Pancreas (tissue), 10 donors: Measurements from ENCODE around the gene BTBD8. TPM values are rescaled to one million over a fixed set of nuclear protein-coding genes. Genes with fewer than 3 reads are reported as not detected.

ENCODE experiments used
- ATAC-seq, 4 donors: fragments of 200-7000 bp; cut with Tn5 transposase; one replicate each; pipeline versions ENCODE4 v1.8.0 to v1.9.1; 2020; ENCODE audit warnings: mild to moderate bottlenecking in 4 of 4, moderate library complexity in 4 of 4
- DNase-seq, 6 donors: peaks; one replicate each; pipeline ENCODE4 v3.0.0-alpha.2; 2020
- FAIRE-seq: peaks from 2 replicates; lab custom pipeline; 2012; peaks lifted over from hg19 to GRCh38; lab: Jason Lieb, UNC
- H3K27ac ChIP-seq, 4 donors: fragments of 200-600 bp; sonication (generic); 1 replicate in 3 of 4; 2 replicates in 1 of 4; pipeline versions ENCODE4 v1.5.0 to v1.8.0; 2020
- H3K27me3 ChIP-seq, 4 donors: fragments of 200-600 bp; one replicate each; pipeline ENCODE4 v1.8.0; 2021
- H3K36me3 ChIP-seq, 3 donors: fragments of 200-600 bp; sonication (generic) in 1 of 3; one replicate each; pipeline versions ENCODE4 v1.5.0 to v1.8.0; 2020 to 2021
- H3K4me1 ChIP-seq, 3 donors: fragments of 200-600 bp; one replicate each; pipeline ENCODE4 v1.8.0; 2021
- H3K4me3 ChIP-seq, 4 donors: fragments of 200-600 bp; sonication (generic) in 2 of 4; one replicate each; pipeline versions ENCODE4 v1.5.0 to v1.8.0; 2020 to 2021
- H3K9me3 ChIP-seq, 4 donors: fragments of 200-600 bp; one replicate each; pipeline ENCODE4 v1.8.0; 2021
- WGBS, 2 donors: extraction: QIAGEN DNeasy Blood & Tissue Kit; methylation state at CpG; one replicate each; pipeline ENCODE4 v1.1.7; 2013; 5-methylcytosine and 5-hydroxymethylcytosine counted together
- intact Hi-C, 3 donors: fragments of 100-400 bp; cut with DNase I; formaldehyde crosslinking; loops; one replicate each; pipeline versions ENCODE4 v1.11.1 to v1.14.2; 2022
- polyA plus RNA-seq, 2 donors: library from polyadenylated mRNA; stranded (reverse); fragments of 200-250 nt; gene quantifications; one replicate each; pipeline ENCODE4 v1.2.3, GENCODE V29; 2013
- total RNA-seq, 6 donors: library from RNA; stranded (reverse); fragmentation: NEBNext Ultra II Directional in 4 of 6; extraction: Animal tissue kit (Norgen Biotek cat#: 25700) in 4 of 6; gene quantifications; one replicate each; pipeline versions ENCODE4 v1.2.1 to v1.2.4, GENCODE V29; 2021 to 2023
- TF ChIP-seq, protein P1 (sequence below), 4 donors: fragments of 200-600 bp; sonication (generic) in 3 of 4; IDR thresholded peaks; one replicate each; pipeline versions ENCODE4 v1.5.0 to v1.8.0; 2021; ENCODE audit warnings: antibody characterized with exemption in 4 of 4
- donor health status: healthy with polysubstance abuse.
- donor health status: DM: no; HTN: no; CAD: no; lungs with moderate emphysema.
- donor health status: DM: no; HTN: no; CAD: no.
- donor health status: control.
- donor health status: control.
- donor health status: Bipolar disorder and iron deficiency.
- donor health status: DM: yes; HTN: yes; CAD: no.
- donor health status: DM: no; HTN: no; CAD: no.
- donor health status: DM: no; HTN: no; CAD: no.
- donor health status: DM: yes; HTN: yes; CAD: no.

Gene BTBD8
- total and polyA plus RNA-seq, 8 donors = 1.1 to 7.1 (median 2.9) TPM

DNA sequence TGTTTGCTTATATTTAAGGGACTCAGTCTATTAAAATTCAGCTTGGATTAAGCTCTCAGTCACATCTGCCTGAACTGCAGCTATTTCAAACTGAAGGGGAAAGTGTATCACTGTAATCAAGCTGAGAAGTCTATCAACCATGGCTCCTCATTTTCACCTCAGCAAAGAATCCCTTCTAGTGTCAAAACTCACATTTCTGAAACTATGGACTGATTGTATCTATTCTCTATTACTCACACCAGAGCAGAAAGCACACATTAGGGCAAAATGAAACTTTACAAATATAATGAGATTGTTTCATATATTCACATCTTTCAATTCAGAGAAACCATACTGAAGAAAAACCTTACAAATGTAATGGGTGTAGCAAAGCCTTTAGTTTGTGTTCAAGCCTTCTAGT lies 123.0 kb downstream of the BTBD8 start:
- Histone ChIP-seq H3K4me1 (no peaks in the 10 kb centered on the region), H3K27me3 (no peaks in the 10 kb centered on the region), H3K4me3 (no peak overlapping the region), H3K36me3 (no peaks in the 10 kb centered on the region), H3K27ac (no peak overlapping the region), H3K9me3 (no peaks in the 10 kb centered on the region)
- intact Hi-C loops = no loop called here
- no peak for DNase-seq
- FAIRE-seq = no peak
- no peak for ATAC-seq
- TF ChIP-seq, protein P1, sequence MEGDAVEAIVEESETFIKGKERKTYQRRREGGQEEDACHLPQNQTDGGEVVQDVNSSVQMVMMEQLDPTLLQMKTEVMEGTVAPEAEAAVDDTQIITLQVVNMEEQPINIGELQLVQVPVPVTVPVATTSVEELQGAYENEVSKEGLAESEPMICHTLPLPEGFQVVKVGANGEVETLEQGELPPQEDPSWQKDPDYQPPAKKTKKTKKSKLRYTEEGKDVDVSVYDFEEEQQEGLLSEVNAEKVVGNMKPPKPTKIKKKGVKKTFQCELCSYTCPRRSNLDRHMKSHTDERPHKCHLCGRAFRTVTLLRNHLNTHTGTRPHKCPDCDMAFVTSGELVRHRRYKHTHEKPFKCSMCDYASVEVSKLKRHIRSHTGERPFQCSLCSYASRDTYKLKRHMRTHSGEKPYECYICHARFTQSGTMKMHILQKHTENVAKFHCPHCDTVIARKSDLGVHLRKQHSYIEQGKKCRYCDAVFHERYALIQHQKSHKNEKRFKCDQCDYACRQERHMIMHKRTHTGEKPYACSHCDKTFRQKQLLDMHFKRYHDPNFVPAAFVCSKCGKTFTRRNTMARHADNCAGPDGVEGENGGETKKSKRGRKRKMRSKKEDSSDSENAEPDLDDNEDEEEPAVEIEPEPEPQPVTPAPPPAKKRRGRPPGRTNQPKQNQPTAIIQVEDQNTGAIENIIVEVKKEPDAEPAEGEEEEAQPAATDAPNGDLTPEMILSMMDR (IDR thresholded peaks at IDR 0.05) = no peak

DNA sequence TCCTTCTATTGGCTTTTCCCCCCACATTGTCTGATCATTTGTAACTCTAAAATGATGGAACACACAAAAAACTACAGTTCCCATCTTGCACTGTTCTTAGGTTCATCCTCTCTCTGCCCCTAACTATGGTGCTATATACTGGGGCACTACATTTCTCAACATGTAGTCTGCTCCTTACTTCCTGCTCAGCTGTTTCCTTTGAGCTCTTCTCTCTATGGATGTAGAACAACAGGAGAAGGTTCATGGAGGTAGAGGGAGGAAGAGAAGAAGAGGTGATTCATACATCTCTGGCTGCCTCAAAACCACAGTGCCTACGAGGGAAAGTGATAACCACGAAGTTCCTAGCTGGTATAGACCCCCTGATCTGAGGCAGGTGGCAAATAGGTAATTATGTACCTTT lies 130.6 kb downstream of the BTBD8 start:
- Histone ChIP-seq H3K9me3 (no peaks in the 10 kb centered on the region), H3K36me3 (no peaks in the 10 kb centered on the region), H3K27me3 (no peaks in the 10 kb centered on the region), H3K4me3 (no peak overlapping the region), H3K4me1 (no peaks in the 10 kb centered on the region), H3K27ac (no peak overlapping the region)
- WGBS, 2 donors = 47 to 55% methylated on average over 2 of the region's 2 CpGs
- TF ChIP-seq, protein P1 (IDR thresholded peaks at IDR 0.05) = no peak
- no peak for FAIRE-seq
- no peak for DNase-seq
- intact Hi-C loops = no loop called here
- no peak for ATAC-seq

DNA sequence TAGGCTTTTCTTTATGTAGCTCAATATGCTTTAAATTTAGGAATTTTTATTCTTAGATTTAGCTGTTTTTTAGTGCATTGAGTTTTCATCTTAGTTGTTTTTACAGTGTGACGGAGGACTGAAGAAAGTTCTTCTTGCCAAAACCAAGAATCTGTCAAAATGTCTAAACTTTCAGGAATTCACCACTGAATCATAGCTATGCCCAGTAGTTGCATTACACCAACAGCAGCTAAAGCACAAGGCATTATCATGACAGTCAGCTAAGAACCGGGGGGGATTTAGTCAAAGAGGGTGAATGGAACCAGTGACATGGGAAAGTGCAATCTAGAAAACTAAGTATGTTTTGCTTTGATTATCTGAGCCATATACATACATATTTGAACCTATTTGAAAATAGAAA lies 131.0 kb downstream of the BTBD8 start:
- TF ChIP-seq, protein P1 (IDR thresholded peaks at IDR 0.05) = no peak
- Histone ChIP-seq H3K36me3 (no peaks in the 10 kb centered on the region), H3K27me3 (no peaks in the 10 kb centered on the region), H3K4me3 (no peak overlapping the region), H3K9me3 (no peaks in the 10 kb centered on the region), H3K4me1 (no peaks in the 10 kb centered on the region), H3K27ac (no peak overlapping the region)
- no peak for DNase-seq
- intact Hi-C loops = no loop called here
- no peak for ATAC-seq
- FAIRE-seq = no peak
- 91 to 94% methylated on average over 2 of the region's 2 CpGs for WGBS, 2 donors

DNA sequence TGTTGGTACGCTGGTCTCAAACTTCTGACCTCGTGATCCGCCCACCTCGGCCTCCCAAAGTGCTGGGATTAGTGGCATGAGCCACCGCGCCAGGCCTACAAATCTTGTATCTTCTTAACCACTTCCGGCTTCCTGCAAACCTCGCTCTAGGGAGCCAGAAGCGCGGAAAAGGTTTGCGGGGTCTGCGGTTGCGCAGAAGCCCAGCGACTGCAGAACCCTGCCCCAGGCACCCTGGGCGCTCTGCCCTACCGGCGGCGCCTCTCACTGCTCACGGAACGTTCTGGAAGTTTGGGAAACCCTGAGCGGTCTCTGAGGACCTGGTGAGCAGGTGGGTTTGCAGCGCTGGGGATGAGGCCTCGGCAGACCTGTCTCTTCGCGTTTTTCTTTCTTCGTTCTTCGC lies 137.6 kb downstream of the BTBD8 start, which contains the start of gene C1orf146:
Gene C1orf146 (plus strand): TSS at position 195 of the 400 bp plus-strand sequence. CDS start 13,506 bp downstream, outside the sequence.
- no peaks in the 10 kb centered on the region for H3K36me3 ChIP-seq
- DNase-seq (no peak), FAIRE-seq (no peak), ATAC-seq (no peak)
- H3K4me3 ChIP-seq = no peak within 1 kb of the TSS
- H3K9me3 ChIP-seq = no peaks in the 10 kb centered on the region
- TF ChIP-seq, protein P1 (IDR thresholded peaks at IDR 0.05) = no peak
- H3K27ac ChIP-seq = no peak within 1 kb of the TSS
- no peaks in the 10 kb centered on the region for H3K4me1 ChIP-seq
- intact Hi-C loops = no loop called here
- no peaks in the 10 kb centered on the region for H3K27me3 ChIP-seq
- 91 to 94% methylated on average over 27 of the region's 27 CpGs for WGBS, 2 donors

DNA sequence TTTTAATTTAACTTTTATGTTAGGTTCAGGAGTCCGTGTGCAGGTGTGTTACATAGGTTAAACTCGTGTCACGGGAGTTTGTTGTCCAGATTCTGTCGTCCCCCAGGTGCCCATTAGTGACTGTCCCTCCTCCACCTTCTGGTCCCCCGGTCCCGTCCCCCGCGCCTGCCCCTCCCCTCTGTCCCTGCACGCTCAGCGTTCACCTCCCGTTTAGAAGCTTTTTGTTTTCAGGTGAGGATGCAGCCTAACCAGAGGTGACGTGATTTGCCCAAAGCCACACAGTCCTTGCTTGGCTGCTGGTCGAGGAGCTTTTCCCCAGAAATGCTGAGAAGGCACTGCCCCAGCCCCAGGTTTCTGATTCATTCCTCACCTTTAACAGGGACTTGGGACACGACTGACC lies 138.4 kb downstream of the BTBD8 start:
- Histone ChIP-seq H3K36me3 (no peaks in the 10 kb centered on the region), H3K27ac (no peak overlapping the region), H3K27me3 (no peaks in the 10 kb centered on the region), H3K9me3 (no peaks in the 10 kb centered on the region), H3K4me1 (no peaks in the 10 kb centered on the region), H3K4me3 (no peak overlapping the region)
- no peak for FAIRE-seq
- DNase-seq = no peak
- WGBS, 2 donors = 68 to 78% methylated on average over 14 of the region's 14 CpGs
- TF ChIP-seq, protein P1 (IDR thresholded peaks at IDR 0.05) = no peak
- intact Hi-C loops = no loop called here
- ATAC-seq = no peak
